ENCODE data around the gene TRUB2. TPM values are rescaled to one million over a fixed set of nuclear protein-coding genes. Genes with fewer than 3 reads are reported as not detected.

TRUB2 gene
- total and polyA plus RNA-seq, 2 of the 13 experiments (the other 11 are each of a cell fraction or from before 2014, with no cell fraction given) = 22.3 to 41.2 TPM

DNA sequence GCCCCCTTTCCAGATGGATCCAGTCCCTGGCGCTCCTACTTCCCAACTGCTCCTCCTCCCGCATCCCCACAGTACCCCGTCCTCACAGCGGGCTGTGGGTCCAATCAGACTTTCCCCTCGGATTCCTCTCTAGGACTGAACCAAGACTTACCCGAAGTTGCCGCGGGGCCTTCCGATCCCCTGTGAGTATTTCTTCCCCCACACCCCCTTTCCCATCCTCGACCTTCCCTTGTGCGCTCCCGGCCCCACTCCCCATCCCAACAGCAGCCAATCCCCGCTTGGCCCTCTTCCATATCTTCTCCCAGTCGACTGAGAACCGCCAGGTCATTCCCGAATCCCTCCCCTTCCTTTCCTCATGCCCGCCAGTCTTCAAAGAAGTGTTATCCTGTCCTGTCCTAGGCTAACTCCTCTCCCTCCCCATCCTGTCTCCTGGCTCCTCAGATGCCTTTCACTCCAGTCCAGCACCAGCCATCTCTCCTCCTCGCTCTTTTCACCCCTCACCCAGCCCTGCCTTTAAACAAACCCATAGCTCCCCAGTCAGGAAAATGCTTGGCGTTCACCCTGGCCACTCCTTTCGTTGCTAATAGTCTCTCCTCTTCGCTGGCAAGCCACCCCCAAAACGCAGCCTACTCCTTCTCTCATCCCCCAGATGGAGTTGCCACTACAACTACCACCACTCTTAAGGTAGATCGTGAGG, 45.5 kb downstream of the TRUB2 start:
- in situ Hi-C loops (cut with HindIII; ENCODE audit: extremely low pct_ligation_motif_present, low pct_unique_long_range_greater_than_20kb) (no loop called here), intact Hi-C loops (cut with micrococcal nuclease; ENCODE audit: unreplicated experiment) (no loop called here)
- H3K9me3 ChIP-seq (ENCODE audit: low read length) = no peaks in the 10 kb centered on the region
- peak overlapping the region; percentile 68 to 98 (median 81) for H3K4me3 ChIP-seq (replicated peaks in 1 of 3; ENCODE audit: insufficient read depth in 1 of 3, low read depth in 2 of 3, low read length in 3 of 3)
- BruUV-seq (replicated peaks) = TSS peak; percentile 72
- POLR2A ChIA-PET = interaction anchor here (0.5 to 2.1 kb wide), 16 partner anchors 9 to 276 kb away, joined by 3 to 21 read pairs (median 5); partner anchors contain the start of genes BBLN, GLE1, SPTAN1 and URM1
- H3K4me2 ChIP-seq (ENCODE audit: low read depth, low read length) = peak overlapping the region; percentile 93
- 5% methylated on average over 23 of the region's 23 CpGs for WGBS (ENCODE audit: low lambda C conversion rate)
- H4K20me1 ChIP-seq (ENCODE audit: insufficient read depth, low read length) = 0 out of 2 replicates have a peak, but pooled peaks cover 5% of the 10 kb centered on the region
- peaks cover 29% of the 10 kb centered on the region for H3K4me1 ChIP-seq (ENCODE audit: insufficient read depth, low read length)
- H3K79me2 ChIP-seq (ENCODE audit: insufficient read depth, low read length) = peaks cover 30% of the 10 kb centered on the region
- peaks cover 2 to 16% of the 10 kb centered on the region in 2 experiments; a peak in 3 of 5 replicates for H3K36me3 ChIP-seq (replicated peaks in 1 of 2; ENCODE audit: control insufficient read depth in 1 of 2, insufficient read depth in 2 of 2, low read length in 2 of 2)
- H2AFZ ChIP-seq (ENCODE audit: low read length) = peak overlapping the region; percentile 28
- ATAC-seq (peak; percentile 42), FAIRE-seq (no peak), DNase-seq (ENCODE audit: low spot score) (no peak)
- H3K27ac ChIP-seq (ENCODE audit: extremely low read length, insufficient read depth, low read length) = peak overlapping the region; percentile 68
- CTCF ChIA-PET (ENCODE audit: low intra/inter-chr PET ratio, low total read pairs) = no interaction called here
- H3K27me3 ChIP-seq (ENCODE audit: control insufficient read depth in 1 of 2, insufficient read depth in 2 of 2, low read length in 2 of 2) = no peaks in the 10 kb centered on the region; a peak in 1 of 5 replicates
- H3K9ac ChIP-seq (ENCODE audit: insufficient read depth, low read depth, low read length) = peak overlapping the region; percentile 86
- TF ChIP-seq, protein P1, sequence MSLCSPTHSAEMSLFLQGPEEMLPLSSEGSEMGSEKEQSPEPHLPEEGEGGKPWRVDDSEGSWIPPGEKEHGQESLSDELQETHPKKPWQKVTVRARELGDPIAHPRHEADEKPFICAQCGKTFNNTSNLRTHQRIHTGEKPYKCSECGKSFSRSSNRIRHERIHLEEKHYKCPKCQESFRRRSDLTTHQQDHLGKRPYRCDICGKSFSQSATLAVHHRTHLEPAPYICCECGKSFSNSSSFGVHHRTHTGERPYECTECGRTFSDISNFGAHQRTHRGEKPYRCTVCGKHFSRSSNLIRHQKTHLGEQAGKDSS (CRISPR knock-in tag; IDR thresholded peaks at IDR 0.05; ENCODE audit: borderline replicate concordance, low read depth) = peak; percentile 52
- TF ChIP-seq SAFB2 (CRISPR knock-in tag; IDR thresholded peaks at IDR 0.05; ENCODE audit: borderline replicate concordance, low read depth) (no peak), PRMT3 (CRISPR knock-in tag; IDR thresholded peaks at IDR 0.05; ENCODE audit: borderline replicate concordance, low read depth) (no peak), RBFOX2 (IDR thresholded peaks at IDR 0.05; ENCODE audit: low read depth, low read length) (no peak), SKI (IDR thresholded peaks at IDR 0.05; ENCODE audit: partially characterized antibody) (no peak), YEATS4 (CRISPR knock-in tag; IDR thresholded peaks at IDR 0.05; ENCODE audit: borderline replicate concordance) (no peak), PHF8 (CRISPR knock-in tag; IDR thresholded peaks at IDR 0.05) (no peak), ZNF234 (CRISPR knock-in tag; conservative IDR thresholded peaks at IDR 0.05) (0 out of 2 replicates have a peak, but pooled peaks have one; percentile 39), ZFP82 (CRISPR knock-in tag; IDR thresholded peaks at IDR 0.05; ENCODE audit: borderline replicate concordance) (no peak), RFX1 (IDR thresholded peaks at IDR 0.05) (no peak), ZFAT (CRISPR knock-in tag; conservative IDR thresholded peaks at IDR 0.05) (no peak), PHF21A (CRISPR knock-in tag; IDR thresholded peaks at IDR 0.05) (0 out of 2 replicates have a peak, but pooled peaks have one; percentile 3), GLI4 (CRISPR knock-in tag; IDR thresholded peaks at IDR 0.05; ENCODE audit: borderline replicate concordance) (peak; percentile 49; the same call in 1 of the 2 replicates), ZBTB21 (CRISPR knock-in tag; IDR thresholded peaks at IDR 0.05) (no peak)
- TF ChIP-seq, protein P2, sequence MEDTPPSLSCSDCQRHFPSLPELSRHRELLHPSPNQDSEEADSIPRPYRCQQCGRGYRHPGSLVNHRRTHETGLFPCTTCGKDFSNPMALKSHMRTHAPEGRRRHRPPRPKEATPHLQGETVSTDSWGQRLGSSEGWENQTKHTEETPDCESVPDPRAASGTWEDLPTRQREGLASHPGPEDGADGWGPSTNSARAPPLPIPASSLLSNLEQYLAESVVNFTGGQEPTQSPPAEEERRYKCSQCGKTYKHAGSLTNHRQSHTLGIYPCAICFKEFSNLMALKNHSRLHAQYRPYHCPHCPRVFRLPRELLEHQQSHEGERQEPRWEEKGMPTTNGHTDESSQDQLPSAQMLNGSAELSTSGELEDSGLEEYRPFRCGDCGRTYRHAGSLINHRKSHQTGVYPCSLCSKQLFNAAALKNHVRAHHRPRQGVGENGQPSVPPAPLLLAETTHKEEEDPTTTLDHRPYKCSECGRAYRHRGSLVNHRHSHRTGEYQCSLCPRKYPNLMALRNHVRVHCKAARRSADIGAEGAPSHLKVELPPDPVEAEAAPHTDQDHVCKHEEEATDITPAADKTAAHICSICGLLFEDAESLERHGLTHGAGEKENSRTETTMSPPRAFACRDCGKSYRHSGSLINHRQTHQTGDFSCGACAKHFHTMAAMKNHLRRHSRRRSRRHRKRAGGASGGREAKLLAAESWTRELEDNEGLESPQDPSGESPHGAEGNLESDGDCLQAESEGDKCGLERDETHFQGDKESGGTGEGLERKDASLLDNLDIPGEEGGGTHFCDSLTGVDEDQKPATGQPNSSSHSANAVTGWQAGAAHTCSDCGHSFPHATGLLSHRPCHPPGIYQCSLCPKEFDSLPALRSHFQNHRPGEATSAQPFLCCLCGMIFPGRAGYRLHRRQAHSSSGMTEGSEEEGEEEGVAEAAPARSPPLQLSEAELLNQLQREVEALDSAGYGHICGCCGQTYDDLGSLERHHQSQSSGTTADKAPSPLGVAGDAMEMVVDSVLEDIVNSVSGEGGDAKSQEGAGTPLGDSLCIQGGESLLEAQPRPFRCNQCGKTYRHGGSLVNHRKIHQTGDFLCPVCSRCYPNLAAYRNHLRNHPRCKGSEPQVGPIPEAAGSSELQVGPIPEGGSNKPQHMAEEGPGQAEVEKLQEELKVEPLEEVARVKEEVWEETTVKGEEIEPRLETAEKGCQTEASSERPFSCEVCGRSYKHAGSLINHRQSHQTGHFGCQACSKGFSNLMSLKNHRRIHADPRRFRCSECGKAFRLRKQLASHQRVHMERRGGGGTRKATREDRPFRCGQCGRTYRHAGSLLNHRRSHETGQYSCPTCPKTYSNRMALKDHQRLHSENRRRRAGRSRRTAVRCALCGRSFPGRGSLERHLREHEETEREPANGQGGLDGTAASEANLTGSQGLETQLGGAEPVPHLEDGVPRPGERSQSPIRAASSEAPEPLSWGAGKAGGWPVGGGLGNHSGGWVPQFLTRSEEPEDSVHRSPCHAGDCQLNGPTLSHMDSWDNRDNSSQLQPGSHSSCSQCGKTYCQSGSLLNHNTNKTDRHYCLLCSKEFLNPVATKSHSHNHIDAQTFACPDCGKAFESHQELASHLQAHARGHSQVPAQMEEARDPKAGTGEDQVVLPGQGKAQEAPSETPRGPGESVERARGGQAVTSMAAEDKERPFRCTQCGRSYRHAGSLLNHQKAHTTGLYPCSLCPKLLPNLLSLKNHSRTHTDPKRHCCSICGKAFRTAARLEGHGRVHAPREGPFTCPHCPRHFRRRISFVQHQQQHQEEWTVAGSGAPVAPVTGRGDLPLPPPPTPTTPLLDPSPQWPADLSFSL (CRISPR knock-in tag; IDR thresholded peaks at IDR 0.05) = no peak
- TF ChIP-seq, protein P3, sequence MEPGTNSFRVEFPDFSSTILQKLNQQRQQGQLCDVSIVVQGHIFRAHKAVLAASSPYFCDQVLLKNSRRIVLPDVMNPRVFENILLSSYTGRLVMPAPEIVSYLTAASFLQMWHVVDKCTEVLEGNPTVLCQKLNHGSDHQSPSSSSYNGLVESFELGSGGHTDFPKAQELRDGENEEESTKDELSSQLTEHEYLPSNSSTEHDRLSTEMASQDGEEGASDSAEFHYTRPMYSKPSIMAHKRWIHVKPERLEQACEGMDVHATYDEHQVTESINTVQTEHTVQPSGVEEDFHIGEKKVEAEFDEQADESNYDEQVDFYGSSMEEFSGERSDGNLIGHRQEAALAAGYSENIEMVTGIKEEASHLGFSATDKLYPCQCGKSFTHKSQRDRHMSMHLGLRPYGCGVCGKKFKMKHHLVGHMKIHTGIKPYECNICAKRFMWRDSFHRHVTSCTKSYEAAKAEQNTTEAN (CRISPR knock-in tag; conservative IDR thresholded peaks at IDR 0.05) = no peak
